ENCODE results near the gene SH3PXD2A.

- no peak for TF ChIP-seq CTCF (IDR thresholded peaks at IDR 0.05 in 4 of 5, conservative IDR thresholded peaks at IDR 0.05 in 1 of 5)
- TF ChIP-seq POLR2A (IDR thresholded peaks at IDR 0.05), result no peak
These were observed 271.0 kb downstream of the SH3PXD2A start for GRCh38 chr10:103584216-103585010.

Data from gastrocnemius medialis (tissue), 4 donors.